Upper lobe of left lung (tissue), 4 donors: ENCODE measurements around the gene MARK4.

Experiments
- CTCF ChIP-seq, 6 experiments: fragments of 450-650 bp in 4 of 6; fragments of 200-600 bp in 2 of 6; sonication (generic) in 2 of 6; IDR thresholded peaks; one replicate each; pipeline ENCODE4 v1.5.1; 2016 to 2019; ENCODE audit warnings: antibody characterized with exemption in 6 of 6
- POLR2A ChIP-seq, 4 donors: fragments of 450-650 bp; IDR thresholded peaks; one replicate each; pipeline ENCODE4 v1.5.1; 2016 to 2017; ENCODE audit warnings: antibody characterized with exemption in 4 of 4, mild to moderate bottlenecking in 2 of 4

- TF ChIP-seq POLR2A (IDR thresholded peaks at IDR 0.05) (no peak), CTCF (IDR thresholded peaks at IDR 0.05) (no peak)
Observed at GRCh38 chr19:45311621-45312020, 60.5 kb downstream of the MARK4 start.
